Measurements from ENCODE around the gene ZNF337. TPM values are rescaled to one million over a fixed set of nuclear protein-coding genes. Genes with fewer than 3 reads are reported as not detected.
"Not testable (repeated sequence)": the region's sequence is repeated elsewhere in the genome, so short reads cannot be mapped to it uniquely, and the experiment has no call there.

ZNF337 gene
- total RNA-seq, 2 experiments from 2014 or later, result 15.0 to 16.6 TPM

- no peak overlapping the region for H3K4me3 Mint-ChIP-seq
- POLR2A ChIA-PET, result no interaction called here
- intact Hi-C loops (cut with micrococcal nuclease), result no loop called here
- peaks cover 32% of the 10 kb centered on the region for H3K9me3 Mint-ChIP-seq
- H3K27ac Mint-ChIP-seq, result peak overlapping the region; percentile 36
- DNase-seq, result no peak
- H3K27me3 Mint-ChIP-seq, result no peaks in the 10 kb centered on the region
- H3K36me3 Mint-ChIP-seq (ENCODE audit: low read depth), result peaks cover 40% of the 10 kb centered on the region
- H3K4me1 Mint-ChIP-seq (ENCODE audit: low read depth), result peaks cover 10% of the 10 kb centered on the region
- CTCF ChIA-PET, result no interaction called here
- TF ChIP-seq CTCF (IDR thresholded peaks at IDR 0.05), result no peak
- ATAC-seq, result no peak
These were observed 29.0 kb upstream of the ZNF337 start for GRCh38 chr20:25725639-25726038.

GRCh38 chr20:25723975-25724374 lies 27.3 kb upstream of the ZNF337 start:
- intact Hi-C loops (cut with micrococcal nuclease), result no loop called here
- H3K9me3 Mint-ChIP-seq, result peaks cover 32% of the 10 kb centered on the region
- no peak overlapping the region for H3K27ac Mint-ChIP-seq
- TF ChIP-seq CTCF (IDR thresholded peaks at IDR 0.05), result no peak
- CTCF ChIA-PET, result no interaction called here
- H3K27me3 Mint-ChIP-seq, result no peaks in the 10 kb centered on the region
- ATAC-seq, result no peak
- POLR2A ChIA-PET, result no interaction called here
- peaks cover 47% of the 10 kb centered on the region for H3K36me3 Mint-ChIP-seq (ENCODE audit: low read depth)
- no peak for DNase-seq
- H3K4me3 Mint-ChIP-seq, result no peak overlapping the region
- peaks cover 25% of the 10 kb centered on the region for H3K4me1 Mint-ChIP-seq (ENCODE audit: low read depth)

GRCh38 chr20:25720285-25720684 lies 23.6 kb upstream of the ZNF337 start:
- Mint-ChIP-seq H3K27me3 (no peaks in the 10 kb centered on the region), H3K9me3 (peaks cover 23% of the 10 kb centered on the region), H3K4me3 (no peak overlapping the region), H3K27ac (no peak overlapping the region), H3K36me3 (ENCODE audit: low read depth) (peaks cover 29% of the 10 kb centered on the region), H3K4me1 (ENCODE audit: low read depth) (peaks cover 24% of the 10 kb centered on the region)
- CTCF ChIA-PET, result no interaction called here
- no peak for ATAC-seq
- POLR2A ChIA-PET, result interaction anchor here (0.8 kb wide), 1 partner anchor 10 kb away, joined by 3 read pairs; no protein-coding TSS in a partner anchor
- no peak for DNase-seq
- intact Hi-C loops (cut with micrococcal nuclease), result no loop called here
- no peak for TF ChIP-seq CTCF (IDR thresholded peaks at IDR 0.05)

GRCh38 chr20:25718896-25719809 lies 22.5 kb upstream of the ZNF337 start:
- Mint-ChIP-seq H3K4me3 (peak overlapping the region; percentile 35), H3K4me1 (ENCODE audit: low read depth) (peaks cover 23% of the 10 kb centered on the region), H3K36me3 (ENCODE audit: low read depth) (peaks cover 27% of the 10 kb centered on the region), H3K27ac (peak overlapping the region; percentile 75), H3K9me3 (peaks cover 22% of the 10 kb centered on the region)
- CTCF ChIA-PET; H3K27me3 Mint-ChIP-seq; ATAC-seq; intact Hi-C loops (cut with micrococcal nuclease): not testable (repeated sequence)
- POLR2A ChIA-PET, result interaction anchor here (0.8 kb wide), 1 partner anchor 12 kb away, joined by 3 read pairs; no protein-coding TSS in a partner anchor
- DNase-seq, result peak; percentile 60

- CTCF ChIA-PET, result no interaction called here
- Mint-ChIP-seq H3K9me3 (peaks cover 18% of the 10 kb centered on the region), H3K4me1 (ENCODE audit: low read depth) (peaks cover 22% of the 10 kb centered on the region), H3K27me3 (no peaks in the 10 kb centered on the region), H3K27ac (no peak overlapping the region), H3K4me3 (no peak overlapping the region), H3K36me3 (ENCODE audit: low read depth) (peaks cover 30% of the 10 kb centered on the region)
- ATAC-seq, result no peak
- no peak for TF ChIP-seq CTCF (IDR thresholded peaks at IDR 0.05)
- DNase-seq, result no peak
- POLR2A ChIA-PET, result interaction anchor here (0.7 kb wide), 1 partner anchor 83 kb away, joined by 3 read pairs; no protein-coding TSS in a partner anchor
- intact Hi-C loops (cut with micrococcal nuclease), result no loop called here
These were observed 11.0 kb upstream of the ZNF337 start for GRCh38 chr20:25707695-25708094.
